Choroid plexus epithelial cell (primary cell): Measurements from ENCODE around the gene COX6B2.

Source experiments
- DNase-seq: peaks from one replicate; pipeline ENCODE4 v3.0.0-alpha.2; 2010; ENCODE audit warnings: low read depth
- H3K4me3 ChIP-seq: 2 replicates; pipeline ENCODE4 v1.5.1; 2011; ENCODE audit warnings: low read depth, mild to moderate bottlenecking, control low read depth, low read length, moderate library complexity
- TF ChIP-seq, protein P1 (sequence below): conservative IDR thresholded peaks from 2 replicates; pipeline ENCODE4 v1.5.1; 2011; ENCODE audit warnings: low read depth, mild to moderate bottlenecking, control low read depth, inconsistent platforms, low read length, moderate library complexity

COX6B2 gene

DNA sequence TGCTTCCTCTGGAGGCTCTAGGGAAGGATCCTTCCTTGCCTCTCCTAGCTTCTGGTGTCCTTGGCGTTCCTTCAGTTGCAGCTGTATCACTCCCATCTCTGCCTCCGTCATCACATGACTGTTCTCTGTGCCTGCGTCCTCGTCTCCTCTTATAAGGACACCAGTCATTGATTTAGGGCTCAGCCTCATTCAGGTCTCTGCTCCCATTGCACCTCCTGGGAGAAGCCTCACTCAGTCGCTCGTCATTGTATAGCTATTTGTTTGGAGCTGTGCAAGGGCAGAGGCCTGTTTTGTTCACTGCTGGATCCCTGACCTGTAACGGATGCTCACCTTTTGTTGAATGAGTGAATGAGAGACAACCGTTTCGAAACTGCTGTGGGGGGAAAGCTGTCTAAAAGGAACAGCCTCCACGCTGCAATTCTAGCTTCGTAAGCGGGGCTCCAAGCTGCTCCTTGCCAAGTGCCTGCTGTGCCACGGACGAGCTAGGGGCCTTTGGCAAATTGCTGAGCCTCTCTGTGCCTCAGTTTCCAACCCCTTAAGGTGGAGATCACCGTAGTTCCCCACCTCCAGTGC, 53.5 kb downstream of the COX6B2 start:
- TF ChIP-seq, protein P1, sequence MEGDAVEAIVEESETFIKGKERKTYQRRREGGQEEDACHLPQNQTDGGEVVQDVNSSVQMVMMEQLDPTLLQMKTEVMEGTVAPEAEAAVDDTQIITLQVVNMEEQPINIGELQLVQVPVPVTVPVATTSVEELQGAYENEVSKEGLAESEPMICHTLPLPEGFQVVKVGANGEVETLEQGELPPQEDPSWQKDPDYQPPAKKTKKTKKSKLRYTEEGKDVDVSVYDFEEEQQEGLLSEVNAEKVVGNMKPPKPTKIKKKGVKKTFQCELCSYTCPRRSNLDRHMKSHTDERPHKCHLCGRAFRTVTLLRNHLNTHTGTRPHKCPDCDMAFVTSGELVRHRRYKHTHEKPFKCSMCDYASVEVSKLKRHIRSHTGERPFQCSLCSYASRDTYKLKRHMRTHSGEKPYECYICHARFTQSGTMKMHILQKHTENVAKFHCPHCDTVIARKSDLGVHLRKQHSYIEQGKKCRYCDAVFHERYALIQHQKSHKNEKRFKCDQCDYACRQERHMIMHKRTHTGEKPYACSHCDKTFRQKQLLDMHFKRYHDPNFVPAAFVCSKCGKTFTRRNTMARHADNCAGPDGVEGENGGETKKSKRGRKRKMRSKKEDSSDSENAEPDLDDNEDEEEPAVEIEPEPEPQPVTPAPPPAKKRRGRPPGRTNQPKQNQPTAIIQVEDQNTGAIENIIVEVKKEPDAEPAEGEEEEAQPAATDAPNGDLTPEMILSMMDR: no peak

GRCh38 chr19:55299991-55300390, 54.5 kb downstream of the COX6B2 start:
- DNase-seq: no peak
- no peak overlapping the region for H3K4me3 ChIP-seq
- TF ChIP-seq, protein P1: no peak

More for the DNA sequence above, 53.5 kb downstream of the COX6B2 start:
- H3K4me3 ChIP-seq: no peak overlapping the region
- DNase-seq: no peak
